NCI-H187 (cell line): ENCODE data around the gene VAPB.
"Not testable (repeated sequence)": the region's sequence is repeated elsewhere in the genome, so short reads cannot be mapped to it uniquely, and the experiment has no call there.

Source experiments
- DNase-seq, 2 experiments: peaks; one replicate each; lab custom pipeline; 2025; lab: John Stamatoyannopoulos, UW

VAPB gene, protein sequence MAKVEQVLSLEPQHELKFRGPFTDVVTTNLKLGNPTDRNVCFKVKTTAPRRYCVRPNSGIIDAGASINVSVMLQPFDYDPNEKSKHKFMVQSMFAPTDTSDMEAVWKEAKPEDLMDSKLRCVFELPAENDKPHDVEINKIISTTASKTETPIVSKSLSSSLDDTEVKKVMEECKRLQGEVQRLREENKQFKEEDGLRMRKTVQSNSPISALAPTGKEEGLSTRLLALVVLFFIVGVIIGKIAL

DNA sequence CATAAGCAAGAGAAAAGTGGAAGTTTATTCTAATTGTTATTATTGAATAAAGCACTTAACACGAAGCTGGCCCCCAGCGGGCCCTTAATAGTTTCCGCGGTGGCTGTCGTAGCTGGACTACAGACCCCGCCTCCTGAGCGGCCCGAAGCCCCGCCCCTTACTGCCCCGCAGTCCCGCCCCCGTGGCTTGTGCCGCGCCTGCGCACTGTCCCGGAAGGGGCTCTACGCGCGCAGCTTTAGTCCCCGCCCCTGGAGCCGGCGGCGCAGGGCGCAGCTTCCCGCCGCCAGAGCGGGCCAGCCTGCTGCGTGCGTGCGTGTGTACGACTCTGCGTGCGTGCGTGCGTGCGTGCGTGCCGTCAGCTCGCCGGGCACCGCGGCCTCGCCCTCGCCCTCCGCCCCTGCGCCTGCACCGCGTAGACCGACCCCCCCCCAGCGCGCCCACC lies at the start of gene VAPB:
VAPB (plus strand) TSS at position 348 of the 442 bp plus-strand sequence. CDS start 231 bp downstream, outside the sequence.
- DNase-seq: peak; percentile 87 to 93

DNA sequence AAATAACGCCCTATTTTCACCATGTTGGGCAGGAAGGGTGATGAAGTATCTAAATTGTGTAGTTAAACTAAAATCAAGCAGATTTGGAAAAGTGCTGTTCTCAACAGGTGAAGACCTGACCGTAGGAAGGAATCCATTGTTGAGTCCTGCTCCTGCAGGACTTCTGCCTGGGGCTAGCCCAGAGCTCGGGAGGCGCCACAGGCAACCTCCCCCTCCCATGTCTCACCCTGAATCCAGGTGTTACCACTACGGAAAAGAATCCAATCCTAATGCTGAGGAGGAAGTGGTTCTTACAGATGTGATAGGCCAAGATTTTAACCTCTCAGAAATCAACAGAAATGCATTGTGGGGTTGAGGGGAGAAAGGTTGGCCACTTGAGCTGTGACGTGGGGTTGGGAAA lies 49.3 kb upstream of the VAPB start:
- DNase-seq: no peak

GRCh38 chr20:58340151-58340550 lies 48.9 kb upstream of the VAPB start:
- DNase-seq: no peak

DNA sequence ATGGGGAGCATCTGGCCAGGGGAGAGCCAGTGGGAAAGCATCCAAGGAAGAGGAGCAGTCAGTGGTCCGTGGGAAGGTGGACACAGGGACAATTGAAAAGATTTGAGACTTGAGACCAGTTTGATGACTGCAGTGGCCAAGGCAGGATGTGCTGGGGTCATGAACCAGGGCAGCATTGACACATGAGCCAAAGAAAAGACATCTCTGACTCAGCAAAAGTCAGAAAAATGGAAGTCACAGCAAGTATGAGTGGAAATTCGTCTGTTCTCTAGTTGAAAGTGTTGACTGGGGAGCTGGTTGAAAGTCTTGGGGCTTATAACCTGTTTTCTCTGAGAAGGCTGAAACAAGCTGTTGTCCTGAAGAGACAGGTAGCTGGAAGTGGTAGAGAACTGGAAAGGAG lies 48.2 kb upstream of the VAPB start:
- no peak for DNase-seq

DNA sequence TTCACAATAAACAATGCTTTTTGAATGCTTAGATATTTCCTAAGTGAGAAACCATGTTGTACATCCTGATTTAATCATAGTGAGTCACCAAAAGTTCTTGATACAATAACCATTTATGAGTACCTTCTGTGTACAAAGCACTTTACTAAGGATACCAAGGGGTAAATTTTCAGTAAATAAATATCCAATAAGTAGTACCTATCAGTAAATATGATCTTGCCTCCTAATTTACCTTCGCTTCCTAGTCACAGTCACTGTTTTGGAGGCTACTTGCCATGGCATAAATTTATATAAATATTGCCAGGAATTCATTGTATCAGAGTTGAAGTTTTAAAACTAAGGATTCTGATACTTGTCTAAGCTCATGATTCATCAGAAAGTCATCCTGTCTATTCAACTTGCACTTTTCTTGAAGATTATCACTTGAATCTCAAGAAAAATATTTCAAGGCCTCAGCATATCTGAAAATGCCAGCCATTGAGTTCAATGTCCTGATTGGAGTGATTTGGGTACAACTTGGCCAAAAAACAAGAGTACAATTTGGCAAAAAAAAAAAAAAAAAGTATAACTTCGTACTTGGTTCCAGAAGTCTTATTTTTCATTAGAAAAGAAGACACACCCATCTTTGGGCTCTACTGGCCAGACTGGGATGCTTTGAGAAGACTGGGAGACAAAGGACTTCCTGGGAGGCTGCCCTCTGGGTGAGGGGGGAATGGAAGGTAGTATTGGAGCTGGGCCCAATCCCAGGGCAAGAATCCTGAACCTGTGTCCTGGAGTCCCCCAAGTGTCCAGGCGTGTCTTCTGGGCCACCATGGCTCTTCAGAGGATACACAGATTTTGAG lies 46.7 kb upstream of the VAPB start:
- no peak for DNase-seq

DNA sequence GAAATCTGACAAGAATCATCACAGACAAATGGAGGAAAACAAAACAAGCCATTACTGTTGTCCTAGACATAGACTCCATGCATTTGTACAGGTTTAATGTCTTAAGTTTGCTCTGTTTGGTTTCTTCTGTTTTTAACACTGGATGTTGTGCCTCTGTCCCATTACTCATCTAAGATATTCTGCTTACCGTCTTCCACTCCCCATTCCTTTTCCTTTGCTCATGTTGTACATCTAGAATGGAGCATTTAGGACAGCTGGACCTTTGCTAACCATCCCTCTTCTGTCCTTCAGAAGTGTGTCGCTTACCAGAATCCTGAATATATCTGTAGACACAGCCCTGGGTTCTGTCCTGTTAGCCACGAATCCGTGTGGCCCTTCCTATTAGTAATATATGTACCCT lies 44.3 kb upstream of the VAPB start:
- no peak for DNase-seq

GRCh38 chr20:58349570-58349969 lies 39.5 kb upstream of the VAPB start:
- DNase-seq: no peak

DNA sequence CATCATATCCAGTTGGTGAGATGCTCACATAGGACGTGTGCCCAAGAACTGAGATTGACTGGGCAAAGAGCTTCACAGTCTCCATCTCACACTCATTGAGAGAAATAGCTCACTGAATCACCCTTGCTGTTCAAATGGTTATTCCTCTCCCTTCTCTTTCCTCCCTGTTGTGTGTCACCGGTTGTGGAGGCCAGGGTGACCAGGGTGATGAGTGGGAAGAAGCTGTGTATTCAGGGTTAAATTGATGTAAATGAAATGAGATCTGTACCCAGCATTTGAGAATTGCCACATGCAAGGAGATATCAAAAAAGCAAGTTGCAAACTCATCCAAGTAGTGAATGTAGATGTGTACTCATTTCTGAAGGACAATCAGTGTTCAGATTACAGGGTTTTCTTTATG lies 36.6 kb upstream of the VAPB start:
- no peak for DNase-seq

- DNase-seq: no peak
Observed at GRCh38 chr20:58359441-58359840, 29.6 kb upstream of the VAPB start.

- no peak for DNase-seq
Observed at GRCh38 chr20:58360936-58361335, 28.1 kb upstream of the VAPB start.

DNA sequence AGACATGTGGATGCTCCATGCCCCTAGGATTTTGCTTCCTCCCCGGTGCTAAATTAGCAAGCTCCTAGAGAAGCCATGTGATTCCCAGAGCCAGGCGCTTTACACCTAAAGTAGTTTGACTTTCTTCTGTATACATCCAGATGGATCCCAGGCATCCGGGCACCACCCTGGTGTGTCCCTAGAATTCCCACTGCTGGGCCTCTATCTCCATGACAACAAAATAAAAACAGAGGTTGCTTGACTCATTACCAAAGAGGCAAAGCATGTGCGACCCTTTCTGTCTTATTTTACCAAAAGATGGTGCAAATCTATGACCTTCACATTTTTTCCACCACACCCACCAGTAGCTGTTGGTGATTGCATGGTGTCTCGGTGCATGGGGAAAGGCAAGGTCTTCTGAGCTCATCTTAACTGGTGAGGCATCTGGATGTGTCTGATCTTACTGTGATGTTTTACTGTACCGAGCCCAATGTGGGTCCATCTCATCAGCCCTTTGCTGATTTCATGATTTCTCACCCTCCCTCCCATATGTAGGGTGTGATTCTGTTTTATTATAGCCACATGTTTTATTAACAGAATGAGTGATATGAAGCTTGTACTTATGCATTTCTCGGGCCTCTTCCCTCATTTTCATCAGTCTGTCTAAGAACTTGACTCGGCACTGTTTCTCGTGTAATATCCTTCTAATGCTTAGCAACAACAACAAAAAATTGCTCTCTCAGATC lies 27.4 kb upstream of the VAPB start:
- no peak for DNase-seq

DNA sequence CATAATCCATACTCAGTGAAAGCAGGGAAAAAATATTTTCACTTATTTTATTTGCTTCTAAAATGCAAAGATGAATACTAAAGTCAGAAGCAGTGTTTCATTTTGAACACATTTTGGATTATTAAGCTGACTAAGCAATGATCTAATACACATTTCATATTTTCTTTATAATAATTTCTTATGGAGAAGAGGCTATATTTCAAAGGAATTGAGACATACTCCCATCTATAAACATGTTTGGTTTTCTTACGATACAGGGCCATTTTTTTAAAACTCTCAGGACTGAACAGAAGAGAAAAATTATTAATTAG lies 26.9 kb upstream of the VAPB start:
- DNase-seq: no peak

- no peak for DNase-seq
Observed at GRCh38 chr20:58362970-58363369, 26.1 kb upstream of the VAPB start.

DNA sequence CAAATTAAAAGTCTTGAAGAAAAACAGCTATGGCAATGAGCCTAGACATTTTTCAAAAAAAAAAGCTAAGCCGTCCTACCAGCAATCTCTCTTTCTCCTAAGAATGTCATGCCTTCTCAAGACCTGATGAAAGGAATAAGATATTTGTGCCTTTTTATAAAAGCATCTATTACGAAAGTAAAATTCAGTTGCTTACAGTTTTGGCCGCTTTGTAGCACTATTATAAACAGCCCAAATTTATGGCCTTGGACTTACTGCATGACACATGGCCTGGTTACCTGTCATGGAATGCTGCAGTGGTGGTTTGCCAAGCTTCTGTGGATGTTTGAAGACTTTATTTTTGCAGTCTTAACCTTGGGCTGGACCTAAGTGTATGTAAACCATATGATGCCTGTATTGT lies 22.2 kb upstream of the VAPB start:
- DNase-seq: no peak

- DNase-seq: no peak
Observed at GRCh38 chr20:58372806-58373205, 16.2 kb upstream of the VAPB start.

DNA sequence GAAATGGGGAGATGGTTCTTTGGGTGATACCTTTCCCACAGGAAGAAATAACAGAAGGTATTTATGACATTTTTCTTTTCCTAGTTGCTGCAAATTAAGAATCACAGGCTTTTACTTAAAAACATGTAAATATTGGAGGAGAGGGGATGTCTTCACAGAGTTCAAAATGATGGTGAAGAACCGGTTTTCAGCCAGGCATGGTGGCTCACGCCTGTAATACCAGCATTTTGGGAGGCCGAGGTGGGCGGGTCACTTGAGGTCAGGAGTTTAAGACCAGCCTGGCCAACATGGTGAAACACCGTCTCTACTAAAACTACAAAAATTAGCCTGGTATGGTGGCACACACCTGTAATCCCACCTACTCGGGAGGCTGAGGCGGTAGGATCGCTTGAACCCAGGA lies 15.7 kb upstream of the VAPB start:
- DNase-seq: not testable (repeated sequence)

GRCh38 chr20:58374027-58374850 lies 14.8 kb upstream of the VAPB start:
- no peak for DNase-seq

DNA sequence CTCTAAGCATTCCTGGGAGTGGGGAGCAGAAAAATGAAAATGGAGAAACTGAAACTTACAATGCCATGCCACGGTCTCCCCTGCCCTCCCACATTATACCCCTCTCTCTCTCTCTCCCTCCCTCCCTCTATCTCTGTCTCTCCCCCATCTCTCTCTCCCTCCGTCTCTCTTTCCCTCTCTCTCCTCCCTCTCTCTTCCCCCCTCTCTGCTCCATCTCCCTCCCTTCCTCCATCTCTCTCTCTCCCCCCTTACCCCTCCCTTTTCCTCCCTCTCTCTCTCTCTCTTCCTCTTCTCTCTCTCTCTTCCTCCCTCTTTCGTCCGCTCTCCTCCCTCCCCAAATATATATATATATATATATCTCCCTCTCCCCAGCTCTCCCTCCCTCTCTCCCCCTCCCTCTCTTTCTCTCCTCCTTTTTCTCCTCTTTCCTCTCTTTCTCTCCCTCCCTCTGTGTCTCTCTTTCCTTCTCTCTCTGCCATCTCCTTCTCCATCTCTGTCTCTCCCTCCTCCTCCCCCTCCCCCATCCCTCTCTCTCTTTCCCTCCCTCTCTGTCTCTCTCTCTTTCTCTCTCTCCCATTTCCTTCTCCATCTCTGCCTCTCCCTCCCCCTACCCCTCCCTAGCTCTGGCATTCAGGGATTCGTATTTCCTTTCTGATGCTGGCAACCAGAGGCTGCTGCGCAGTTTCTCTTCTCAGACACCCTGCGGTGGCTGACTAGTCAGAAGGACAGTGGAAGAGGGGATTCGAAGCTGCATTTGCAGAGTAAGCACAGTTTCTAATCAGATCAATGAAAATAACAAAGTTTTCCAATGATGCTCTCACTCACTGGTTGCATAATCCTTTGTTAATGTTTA lies 13.9 kb upstream of the VAPB start:
- DNase-seq: no peak

GRCh38 chr20:58375759-58376352 lies 13.2 kb upstream of the VAPB start:
- DNase-seq: no peak

DNA sequence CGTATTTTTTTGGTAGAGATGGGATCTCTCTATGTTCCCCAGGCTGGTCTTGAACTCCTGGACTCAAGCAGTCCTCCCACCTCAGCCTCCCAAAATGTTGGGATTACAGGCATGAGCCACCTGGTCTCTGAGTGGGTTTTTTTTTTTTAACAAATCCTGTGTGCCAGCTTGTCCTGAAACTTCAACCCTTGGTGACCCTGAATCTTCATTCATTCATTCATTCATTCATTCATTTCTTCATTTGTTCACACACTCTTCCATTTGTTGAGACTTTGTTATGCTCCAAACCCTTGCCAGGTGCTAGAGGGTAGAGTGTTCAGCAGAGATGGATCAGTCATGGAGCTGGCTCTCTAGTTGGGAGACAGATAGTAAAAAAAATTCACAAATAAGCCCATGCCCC lies 12.0 kb upstream of the VAPB start:
- DNase-seq: no peak
